Cardiac fibroblast (primary cell): Measurements from ENCODE around the gene GON4L.
"Not testable (repeated sequence)": the region's sequence is repeated elsewhere in the genome, so short reads cannot be mapped to it uniquely, and the experiment has no call there.

Source experiments
- DNase-seq, 2 donors: peaks; one replicate each; pipeline versions ENCODE4 v3.0.0 to v3.0.0-alpha.2; 2010; ENCODE audit warnings: low read depth in 2 of 2
- H3K4me3 ChIP-seq, 2 donors: replicated peaks in 1 of 2; 1 replicate in 1 of 2; 2 replicates in 1 of 2; pipeline ENCODE4 v1.5.1; 2011; ENCODE audit warnings: low read depth in 2 of 2, low read length in 2 of 2, mild to moderate bottlenecking in 2 of 2, moderate library complexity in 1 of 2
- TF ChIP-seq, protein P1 (sequence below): IDR thresholded peaks from one replicate; pipeline ENCODE4 v1.5.1; 2011; ENCODE audit warnings: low read depth, mild to moderate bottlenecking, low read length, inconsistent platforms

The GON4L gene

DNA sequence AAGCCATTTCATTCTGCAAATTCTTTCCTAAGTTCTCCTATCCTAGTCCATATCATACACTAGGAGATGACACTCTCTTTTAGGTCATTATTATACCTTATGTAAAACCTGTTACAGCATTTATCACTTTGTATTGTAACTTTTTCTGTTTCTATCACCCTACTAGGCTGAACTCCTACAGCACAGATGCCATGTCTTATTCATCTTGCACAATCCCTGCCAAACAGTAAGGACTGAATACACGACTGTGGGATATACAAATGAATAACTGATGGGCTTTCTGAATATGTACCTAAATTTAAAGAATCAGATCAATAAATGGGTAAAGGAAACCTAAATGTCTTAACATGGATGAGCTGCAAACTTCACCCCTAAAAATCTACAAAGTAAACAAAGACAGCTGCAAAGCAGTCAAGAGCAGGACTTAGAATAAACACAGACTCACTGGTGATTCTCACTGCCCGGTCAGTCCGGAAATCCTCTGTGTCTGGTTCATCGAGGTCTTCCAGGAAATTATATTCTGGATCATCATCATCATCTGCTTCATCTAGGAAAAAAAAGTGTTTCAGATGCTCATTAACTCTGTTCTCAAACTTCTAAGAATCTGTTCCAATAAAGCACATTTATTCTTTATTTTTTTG, 62.3 kb downstream of the GON4L start:
- TF ChIP-seq, protein P1, sequence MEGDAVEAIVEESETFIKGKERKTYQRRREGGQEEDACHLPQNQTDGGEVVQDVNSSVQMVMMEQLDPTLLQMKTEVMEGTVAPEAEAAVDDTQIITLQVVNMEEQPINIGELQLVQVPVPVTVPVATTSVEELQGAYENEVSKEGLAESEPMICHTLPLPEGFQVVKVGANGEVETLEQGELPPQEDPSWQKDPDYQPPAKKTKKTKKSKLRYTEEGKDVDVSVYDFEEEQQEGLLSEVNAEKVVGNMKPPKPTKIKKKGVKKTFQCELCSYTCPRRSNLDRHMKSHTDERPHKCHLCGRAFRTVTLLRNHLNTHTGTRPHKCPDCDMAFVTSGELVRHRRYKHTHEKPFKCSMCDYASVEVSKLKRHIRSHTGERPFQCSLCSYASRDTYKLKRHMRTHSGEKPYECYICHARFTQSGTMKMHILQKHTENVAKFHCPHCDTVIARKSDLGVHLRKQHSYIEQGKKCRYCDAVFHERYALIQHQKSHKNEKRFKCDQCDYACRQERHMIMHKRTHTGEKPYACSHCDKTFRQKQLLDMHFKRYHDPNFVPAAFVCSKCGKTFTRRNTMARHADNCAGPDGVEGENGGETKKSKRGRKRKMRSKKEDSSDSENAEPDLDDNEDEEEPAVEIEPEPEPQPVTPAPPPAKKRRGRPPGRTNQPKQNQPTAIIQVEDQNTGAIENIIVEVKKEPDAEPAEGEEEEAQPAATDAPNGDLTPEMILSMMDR = no peak
- H3K4me3 ChIP-seq = no peak overlapping the region
- peak in 1 of 2 donors; percentile 32 for DNase-seq

DNA sequence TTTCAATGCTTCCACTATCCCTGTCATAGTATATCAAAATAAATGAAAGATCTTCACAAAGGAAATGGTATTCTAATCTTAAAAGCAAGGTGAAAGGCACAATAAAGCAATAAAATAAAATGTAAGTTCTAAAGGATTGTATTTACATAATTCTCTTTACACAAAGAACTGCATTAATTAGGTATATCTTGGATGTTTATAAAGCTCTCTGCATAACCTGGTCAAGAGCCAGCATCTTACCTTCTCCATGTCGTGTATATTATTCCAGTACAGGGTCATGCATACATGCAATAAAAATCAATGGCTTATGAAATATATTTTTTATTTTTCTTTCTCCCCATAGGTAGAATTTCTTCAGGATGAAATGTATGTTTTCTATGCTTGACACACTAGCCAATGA, 63.8 kb downstream of the GON4L start:
- TF ChIP-seq, protein P1 = no peak
- DNase-seq = no peak
- H3K4me3 ChIP-seq = no peak overlapping the region

DNA sequence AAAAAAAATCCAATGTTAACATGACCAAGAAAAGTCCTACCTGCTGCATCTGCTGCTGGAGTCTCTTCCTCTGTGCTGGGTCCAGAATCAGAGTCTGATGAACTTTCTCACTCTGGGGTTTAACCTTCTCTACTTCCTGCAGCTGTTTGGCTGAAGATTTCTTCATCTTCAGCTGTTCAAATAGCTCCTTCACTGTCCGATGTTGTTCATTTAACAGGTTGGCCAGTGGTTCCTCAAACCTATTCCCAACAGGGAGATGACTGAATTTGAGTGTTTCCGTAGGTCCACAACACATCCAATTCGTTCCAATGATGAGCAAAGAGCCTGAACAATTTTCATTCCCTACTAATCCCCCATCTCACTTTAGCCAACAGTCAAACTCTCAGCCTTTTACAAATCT, 79.4 kb downstream of the GON4L start:
- no peak overlapping the region for H3K4me3 ChIP-seq
- TF ChIP-seq, protein P1 = no peak
- DNase-seq = no peak

DNA sequence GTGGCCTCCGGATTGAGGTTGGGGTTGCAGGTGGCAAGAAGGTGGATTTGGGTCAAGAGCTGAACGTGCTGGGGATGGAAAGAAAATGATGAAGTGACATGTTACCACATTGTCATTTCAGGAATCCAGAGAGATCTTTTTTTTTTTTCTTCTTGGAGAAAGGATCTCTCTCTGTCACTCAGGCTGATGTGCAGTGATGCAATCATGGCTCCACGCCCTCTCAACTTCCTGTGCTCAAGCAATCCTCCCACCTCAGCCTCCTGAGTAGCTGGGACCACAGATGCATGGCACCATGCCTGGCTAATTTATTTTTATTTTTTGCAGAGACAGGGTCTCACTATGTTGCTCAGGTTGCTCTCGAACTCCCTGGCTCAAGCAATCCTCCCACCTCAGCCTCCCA, 80.6 kb downstream of the GON4L start:
- TF ChIP-seq, protein P1 = no peak
- DNase-seq = peak; percentile 25 to 41

DNA sequence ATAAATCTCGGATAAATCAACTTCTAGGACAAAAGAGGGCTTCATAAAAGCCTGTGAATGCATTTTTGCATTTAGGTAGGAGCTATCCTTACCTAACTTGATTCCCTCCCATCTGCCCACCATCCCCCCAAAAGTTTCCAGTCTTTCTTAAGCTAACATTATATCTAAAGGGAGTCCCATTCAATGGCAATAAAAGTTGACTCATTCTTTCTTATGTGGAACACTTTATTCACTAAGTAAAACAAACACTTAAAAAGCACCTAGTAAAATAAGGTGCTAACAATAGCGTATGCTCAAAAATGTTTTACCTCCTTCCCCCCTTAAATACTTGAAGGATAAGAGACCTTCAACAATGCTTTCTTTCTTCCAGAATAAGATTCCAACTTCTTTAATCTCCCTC, 83.8 kb downstream of the GON4L start:
- TF ChIP-seq, protein P1 = no peak
- DNase-seq = no peak
- no peak overlapping the region for H3K4me3 ChIP-seq

More for the DNA sequence above, 80.6 kb downstream of the GON4L start:
- no peak overlapping the region for H3K4me3 ChIP-seq

DNA sequence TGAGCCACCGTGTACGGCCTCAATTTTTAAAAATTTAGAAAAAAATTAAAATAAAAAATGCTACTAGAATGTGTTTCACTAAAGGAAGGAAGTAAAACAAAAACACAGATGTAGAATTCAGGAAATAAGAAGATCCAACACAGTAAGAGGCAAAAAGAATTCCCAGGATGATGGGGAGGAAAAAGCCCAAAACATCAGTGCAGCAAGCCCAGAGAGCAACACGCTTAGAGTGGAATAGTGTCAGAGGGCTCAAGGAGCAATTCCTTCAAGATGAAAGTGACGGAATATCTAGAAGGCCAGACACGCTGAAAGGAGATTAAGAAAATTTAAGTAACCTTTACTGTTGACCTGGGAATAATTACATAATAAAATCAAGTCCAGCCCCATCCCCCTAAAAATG, 87.8 kb downstream of the GON4L start:
- DNase-seq = no peak
- H3K4me3 ChIP-seq = no peak overlapping the region
- TF ChIP-seq, protein P1 = no peak

DNA sequence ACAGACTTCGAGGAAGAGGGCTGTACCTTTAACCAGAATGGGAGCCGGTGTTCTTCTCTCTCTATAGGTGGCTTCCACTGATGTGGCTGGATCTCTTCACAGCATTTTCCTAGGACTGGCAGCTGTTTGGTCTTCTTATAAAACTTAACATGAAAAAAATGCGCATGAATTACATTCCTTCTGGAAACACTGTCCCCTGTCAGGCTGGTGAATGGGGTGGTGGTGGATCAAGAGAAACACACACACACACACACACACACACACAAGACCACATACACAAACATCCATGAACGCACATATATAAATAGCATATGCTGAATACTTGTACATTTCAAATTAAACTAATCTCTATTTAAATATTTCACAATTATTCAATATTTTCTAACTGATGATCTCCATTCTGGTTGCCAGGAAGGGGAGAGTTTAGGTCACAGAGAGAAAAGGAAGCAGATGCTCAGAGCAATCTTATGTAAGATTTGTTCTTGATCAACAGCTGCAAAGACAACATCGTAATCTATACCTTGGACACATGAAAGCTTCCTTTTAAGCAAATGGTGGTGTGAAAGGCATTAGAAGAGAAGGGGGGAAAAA, 89.5 kb downstream of the GON4L start:
- not testable (repeated sequence) for DNase-seq, H3K4me3 ChIP-seq

DNA sequence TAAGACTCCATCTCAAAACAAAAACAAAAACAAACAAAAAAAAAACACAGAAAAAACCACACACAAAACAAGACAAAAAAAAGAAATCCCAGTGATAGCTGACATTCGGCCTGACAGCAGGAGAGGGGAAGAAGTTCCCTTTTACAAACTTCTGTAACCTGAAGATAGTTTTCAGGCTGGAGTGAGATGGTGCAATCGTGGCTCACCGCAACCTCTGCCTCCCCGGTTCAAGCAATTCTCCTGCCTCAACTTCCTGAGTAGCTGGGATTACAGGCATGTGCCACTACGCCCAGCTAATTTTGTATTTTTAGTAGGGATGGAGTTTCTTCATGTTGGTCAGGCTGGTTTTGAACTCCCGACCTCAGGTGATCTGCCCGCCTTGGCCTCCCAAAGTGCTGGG, 93.0 kb downstream of the GON4L start:
- H3K4me3 ChIP-seq, DNase-seq: not testable (repeated sequence)

DNA sequence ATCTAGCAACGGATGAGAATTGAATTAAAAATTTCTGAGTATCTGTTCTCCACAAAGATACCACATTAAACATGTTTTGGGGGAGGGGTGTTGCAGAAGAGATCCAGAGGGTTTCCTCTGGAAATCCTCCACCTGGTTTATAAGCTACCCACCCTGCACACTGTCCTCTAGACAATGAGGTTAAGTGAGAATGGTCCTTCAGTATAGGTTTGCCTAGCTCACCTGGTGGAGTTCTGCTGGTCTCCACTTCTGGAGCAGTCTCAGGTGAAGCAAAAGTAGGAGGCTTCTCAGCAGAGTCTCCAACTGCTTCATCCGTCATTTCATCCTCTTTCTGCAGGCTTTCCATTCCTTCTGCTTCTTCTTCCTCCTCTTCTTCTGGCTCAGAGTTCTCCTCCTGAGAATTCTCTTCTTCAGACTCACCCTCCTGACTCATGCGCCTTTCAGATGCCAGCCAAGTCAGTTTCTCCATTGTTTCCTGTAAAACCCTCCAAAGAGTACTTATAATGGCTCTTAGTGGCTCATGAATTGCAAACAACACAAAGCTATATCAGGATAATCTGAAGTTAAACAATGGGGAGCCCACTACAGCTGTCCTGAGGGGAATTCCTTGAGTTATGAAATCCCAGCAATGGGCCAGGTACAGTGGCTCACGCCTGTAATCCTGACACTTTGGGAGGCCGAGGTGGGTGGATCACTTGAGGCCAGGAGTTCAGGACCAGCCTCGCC, 93.8 kb downstream of the GON4L start:
- H3K4me3 ChIP-seq = not testable (repeated sequence)
- DNase-seq = peak; percentile 93 to 98
